ENCODE measurements around the gene SMIM23. TPM values are rescaled to one million over a fixed set of nuclear protein-coding genes. Genes with fewer than 3 reads are reported as not detected.

The SMIM23 gene
- total RNA-seq, 2 experiments from 2014 or later, result not detected

- Histone ChIP-seq H3K27ac (ENCODE audit: low read depth, low read length, poor library complexity, severe bottlenecking) (no peak overlapping the region), H2AFZ (ENCODE audit: low read length) (no peak overlapping the region), H3K4me2 (ENCODE audit: low read length) (no peak overlapping the region), H4K20me1 (ENCODE audit: insufficient read depth, low read length) (no peaks in the 10 kb centered on the region), H3K4me3 (ENCODE audit: low read depth, low read length, poor library complexity, severe bottlenecking) (no peak overlapping the region), H3K9me3 (ENCODE audit: low read length) (no peaks in the 10 kb centered on the region), H3K4me1 (ENCODE audit: insufficient read depth, low read length, poor library complexity, severe bottlenecking) (no peaks in the 10 kb centered on the region), H3K79me2 (ENCODE audit: insufficient read depth, low read depth, low read length) (no peaks in the 10 kb centered on the region), H3K36me3 (ENCODE audit: insufficient read depth, low read length) (no peaks in the 10 kb centered on the region), H3K9me2 (ENCODE audit: insufficient read depth, low read length) (no peaks in the 10 kb centered on the region)
- ChIA-PET POLR2A (no interaction called here), CTCF (ENCODE audit: unreplicated experiment) (interaction anchor here (0.6 kb wide), 1 partner anchor 113 kb away, joined by 4 read pairs; no protein-coding TSS in a partner anchor)
- BruUV-seq (replicated peaks), result no TSS peak
- intact Hi-C loops (cut with micrococcal nuclease; ENCODE audit: unreplicated experiment), result no loop called here
- TF ChIP-seq EZH2phosphoT487 (IDR thresholded peaks at IDR 0.05; ENCODE audit: borderline replicate concordance, low read depth, low read length) (no peak), CTCF (conservative IDR thresholded peaks at IDR 0.05; ENCODE audit: low read length) (no peak)
- no peak for DNase-seq (ENCODE audit: low spot score)
Observed at GRCh38 chr5:171825051-171825450, 39.4 kb downstream of the SMIM23 start.

GRCh38 chr5:171826132-171826531, 40.5 kb downstream of the SMIM23 start:
- DNase-seq (ENCODE audit: low spot score), result no peak
- no peaks in the 10 kb centered on the region for H3K79me2 ChIP-seq (ENCODE audit: insufficient read depth, low read depth, low read length)
- intact Hi-C loops (cut with micrococcal nuclease; ENCODE audit: unreplicated experiment), result no loop called here
- POLR2A ChIA-PET, result no interaction called here
- no peak overlapping the region for H3K4me3 ChIP-seq (ENCODE audit: low read depth, low read length, poor library complexity, severe bottlenecking)
- H3K36me3 ChIP-seq (ENCODE audit: insufficient read depth, low read length), result no peaks in the 10 kb centered on the region
- H4K20me1 ChIP-seq (ENCODE audit: insufficient read depth, low read length), result no peaks in the 10 kb centered on the region
- BruUV-seq (replicated peaks), result no TSS peak
- TF ChIP-seq EZH2phosphoT487 (IDR thresholded peaks at IDR 0.05; ENCODE audit: borderline replicate concordance, low read depth, low read length) (no peak), CTCF (conservative IDR thresholded peaks at IDR 0.05; ENCODE audit: low read length) (no peak)
- no peak overlapping the region for H3K27ac ChIP-seq (ENCODE audit: low read depth, low read length, poor library complexity, severe bottlenecking)
- H3K9me3 ChIP-seq (ENCODE audit: low read length), result no peaks in the 10 kb centered on the region
- H3K9me2 ChIP-seq (ENCODE audit: insufficient read depth, low read length), result no peaks in the 10 kb centered on the region
- CTCF ChIA-PET (ENCODE audit: unreplicated experiment), result interaction anchor here (0.6 kb wide), 1 partner anchor 11 kb away, joined by 3 read pairs; no protein-coding TSS in a partner anchor
- H2AFZ ChIP-seq (ENCODE audit: low read length), result no peak overlapping the region
- H3K4me2 ChIP-seq (ENCODE audit: low read length), result no peak overlapping the region
- no peaks in the 10 kb centered on the region for H3K4me1 ChIP-seq (ENCODE audit: insufficient read depth, low read length, poor library complexity, severe bottlenecking)

- BruUV-seq (replicated peaks), result no TSS peak
Observed at GRCh38 chr5:171827162-171827561, 41.5 kb downstream of the SMIM23 start.

More at GRCh38 chr5:171827162-171827561, 41.5 kb downstream of the SMIM23 start:
- no peaks in the 10 kb centered on the region for H3K4me1 ChIP-seq (ENCODE audit: insufficient read depth, low read length, poor library complexity, severe bottlenecking)
- H3K36me3 ChIP-seq (ENCODE audit: insufficient read depth, low read length), result no peaks in the 10 kb centered on the region
- no peak overlapping the region for H3K4me3 ChIP-seq (ENCODE audit: low read depth, low read length, poor library complexity, severe bottlenecking)
- ChIA-PET CTCF (ENCODE audit: unreplicated experiment) (no interaction called here), POLR2A (no interaction called here)
- DNase-seq (ENCODE audit: low spot score), result no peak
- no peaks in the 10 kb centered on the region for H4K20me1 ChIP-seq (ENCODE audit: insufficient read depth, low read length)
- H3K79me2 ChIP-seq (ENCODE audit: insufficient read depth, low read depth, low read length), result no peaks in the 10 kb centered on the region
- H3K27ac ChIP-seq (ENCODE audit: low read depth, low read length, poor library complexity, severe bottlenecking), result no peak overlapping the region
- H3K4me2 ChIP-seq (ENCODE audit: low read length), result no peak overlapping the region
- no peak overlapping the region for H2AFZ ChIP-seq (ENCODE audit: low read length)
- H3K9me3 ChIP-seq (ENCODE audit: low read length), result no peaks in the 10 kb centered on the region
- intact Hi-C loops (cut with micrococcal nuclease; ENCODE audit: unreplicated experiment), result no loop called here
- no peaks in the 10 kb centered on the region for H3K9me2 ChIP-seq (ENCODE audit: insufficient read depth, low read length)
- TF ChIP-seq CTCF (conservative IDR thresholded peaks at IDR 0.05; ENCODE audit: low read length) (no peak), EZH2phosphoT487 (IDR thresholded peaks at IDR 0.05; ENCODE audit: borderline replicate concordance, low read depth, low read length) (no peak)

Measured in OCI-LY7 (cell line).